GM23248 (cell line): ENCODE data around the gene GTF3C5. TPM values are rescaled to one million over a fixed set of nuclear protein-coding genes. Genes with fewer than 3 reads are reported as not detected.
A peak's percentile ranks its signal among the peaks of the same experiment; 100 is the strongest.
"Not testable (repeated sequence)": the region's sequence is repeated elsewhere in the genome, so short reads cannot be mapped to it uniquely, and the experiment has no call there.

Experiments used
- DNase-seq: peaks from one replicate; pipeline ENCODE4 v3.0.0-alpha.2; 2015
- H2AFZ ChIP-seq: fragments of 200-600 bp; sonication (generic); 2 replicates; pipeline ENCODE4 v1.6.1; 2016; ENCODE audit warnings: antibody characterized with exemption
- H3F3A ChIP-seq: fragments of 200-600 bp; sonication (generic); 2 replicates; pipeline ENCODE4 v1.6.1; 2016; ENCODE audit warnings: mild to moderate bottlenecking, antibody characterized with exemption, mixed run types; ENCODE audit not compliant: insufficient read depth
- H3K27ac ChIP-seq: fragments of 200-600 bp; sonication (generic); 2 replicates; pipeline ENCODE4 v1.5.1; 2016; ENCODE audit warnings: mild to moderate bottlenecking
- H3K27me3 ChIP-seq: fragments of 200-600 bp; sonication (generic); replicated peaks from 2 replicates; pipeline ENCODE4 v1.6.1; 2016; ENCODE audit warnings: mild to moderate bottlenecking; ENCODE audit not compliant: insufficient read depth
- H3K36me3 ChIP-seq: fragments of 200-600 bp; sonication (generic); 2 replicates; pipeline ENCODE4 v1.6.1; 2016; ENCODE audit warnings: low read depth, mild to moderate bottlenecking
- H3K4me1 ChIP-seq: fragments of 200-600 bp; sonication (generic); 2 replicates; pipeline ENCODE4 v1.6.1; 2016; ENCODE audit warnings: mild to moderate bottlenecking; ENCODE audit not compliant: insufficient read depth
- H3K4me2 ChIP-seq: fragments of 200-600 bp; sonication (generic); one replicate; pipeline ENCODE4 v1.6.1; 2016; ENCODE audit warnings: mild to moderate bottlenecking; ENCODE audit not compliant: unreplicated experiment
- H3K4me3 ChIP-seq: fragments of 200-600 bp; sonication (generic); 2 replicates; pipeline ENCODE4 v1.5.1; 2016; ENCODE audit warnings: mild to moderate bottlenecking
- H3K79me2 ChIP-seq: fragments of 200-600 bp; sonication (generic); 2 replicates; pipeline ENCODE4 v1.6.1; 2016; ENCODE audit warnings: mild to moderate bottlenecking; ENCODE audit not compliant: insufficient read depth
- H3K9ac ChIP-seq: fragments of 200-600 bp; sonication (generic); 2 replicates; pipeline ENCODE4 v1.6.1; 2016; ENCODE audit warnings: mild to moderate bottlenecking
- H3K9me2 ChIP-seq: fragments of 200-600 bp; sonication (generic); 2 replicates; pipeline ENCODE4 v1.6.1; 2016; ENCODE audit warnings: mixed run types, mild to moderate bottlenecking, moderate library complexity; ENCODE audit not compliant: insufficient read depth
- H3K9me3 ChIP-seq: fragments of 200-600 bp; sonication (generic); one replicate; pipeline ENCODE4 v1.6.1; 2017; ENCODE audit warnings: low read depth
- H4K20me1 ChIP-seq: fragments of 200-600 bp; sonication (generic); 2 replicates; pipeline ENCODE4 v1.6.0; 2016; ENCODE audit not compliant: insufficient read depth
- EZH2 ChIP-seq: fragments of 200-600 bp; sonication (generic); IDR thresholded peaks from 2 replicates; pipeline ENCODE4 v1.6.1; 2018; ENCODE audit warnings: antibody characterized with exemption, mild to moderate bottlenecking; ENCODE audit not compliant: insufficient read depth, poor library complexity, severe bottlenecking
- EZH2phosphoT487 ChIP-seq: fragments of 200-600 bp; sonication (generic); IDR thresholded peaks from 2 replicates; pipeline ENCODE4 v1.6.1; 2018; ENCODE audit warnings: antibody characterized with exemption, moderate library complexity, mild to moderate bottlenecking, low read depth; ENCODE audit not compliant: insufficient read depth
- WGBS, 2 experiments: methylation state at CpG; one replicate each; pipeline ENCODE4 v1.1.6; 2015 to 2017; ENCODE audit warnings: low lambda C conversion rate in 2 of 2, low coverage in 1 of 2; ENCODE audit errors: missing lambda C conversion rate in 2 of 2; 5-methylcytosine and 5-hydroxymethylcytosine counted together
- in situ Hi-C: fragments of 300-500 bp; cut with MboI; formaldehyde crosslinking; loops from 2 replicates; pipeline ENCODE4 v1.15.0; 2020
- polyA plus RNA-seq: library from polyadenylated mRNA; unstranded; fragments of >200 nt; fragmentation: Nextera tagmentation; extraction: Ambion mirVana; gene quantifications from 2 replicates; pipeline ENCODE4 v1.2.1, GENCODE V29; 2016
- total RNA-seq: library from RNA; depleted of rRNA; stranded (reverse); fragments of >200 nt; shearing (Covaris generic); gene quantifications from 2 replicates; pipeline ENCODE4 v1.2.3, GENCODE V29; 2014

The GTF3C5 gene
- total and polyA plus RNA-seq, 2 experiments from 2014 or later: 33.5 to 40.1 TPM

DNA sequence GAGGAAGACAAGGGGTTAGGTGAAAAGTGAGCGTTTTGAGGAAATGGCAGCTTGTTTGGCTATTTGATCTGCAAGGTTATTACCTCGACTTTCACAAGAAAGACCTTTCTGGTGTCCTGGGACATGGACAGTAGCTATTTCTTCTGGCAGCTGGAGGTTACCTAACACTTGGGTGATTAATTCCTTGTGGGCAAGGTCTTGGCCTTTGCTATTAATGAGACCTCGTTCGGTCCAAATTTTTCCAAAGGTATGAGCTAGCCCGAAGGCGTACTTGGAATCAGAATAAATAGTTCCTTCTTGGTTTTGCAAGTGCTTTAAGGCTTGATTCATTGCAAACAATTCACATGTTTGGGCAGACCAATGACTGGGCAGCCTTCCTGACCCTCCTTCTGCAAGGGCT, 4.9 kb downstream of the GTF3C5 start:
- WGBS, 2 experiments: 85 to 89% methylated on average over 6 of the region's 6 CpGs
- Histone ChIP-seq H2AFZ (no peak overlapping the region), H3F3A (no peaks in the 10 kb centered on the region), H3K4me1 (peaks cover 7% of the 10 kb centered on the region; the same call in 1 of the 2 replicates), H3K27ac (no peak overlapping the region), H3K9me2 (no peaks in the 10 kb centered on the region), H3K36me3 (no peaks in the 10 kb centered on the region), H3K9ac (no peak overlapping the region), H3K9me3 (no peaks in the 10 kb centered on the region), H3K4me2 (no peak overlapping the region), H3K79me2 (peaks cover 99% of the 10 kb centered on the region), H4K20me1 (peaks cover 4% of the 10 kb centered on the region; the same call in 1 of the 2 replicates), H3K27me3 (no peaks in the 10 kb centered on the region), H3K4me3 (no peak overlapping the region)
- in situ Hi-C loops: loop anchor here (25.0 kb wide), 1 partner anchor 452 kb away; the partner anchor contains the start of gene SLC2A6
- TF ChIP-seq EZH2phosphoT487 (no peak), EZH2 (no peak)
- no peak for DNase-seq

- Histone ChIP-seq H3K9ac (no peak overlapping the region), H3F3A (no peaks in the 10 kb centered on the region), H3K4me3 (no peak overlapping the region), H3K4me1 (no peaks in the 10 kb centered on the region), H3K9me3 (no peaks in the 10 kb centered on the region), H3K9me2 (no peaks in the 10 kb centered on the region), H3K4me2 (no peak overlapping the region), H3K27ac (no peak overlapping the region), H3K79me2 (peaks cover 86% of the 10 kb centered on the region), H3K36me3 (peaks cover 7% of the 10 kb centered on the region; the same call in 1 of the 2 replicates), H2AFZ (no peak overlapping the region), H4K20me1 (peaks cover 4% of the 10 kb centered on the region; the same call in 1 of the 2 replicates), H3K27me3 (no peaks in the 10 kb centered on the region)
- TF ChIP-seq EZH2 (no peak), EZH2phosphoT487 (no peak)
- WGBS, 2 experiments: 97 to 98% methylated on average over 20 to 25 of the region's 25 CpGs
- no peak for DNase-seq
- in situ Hi-C loops: loop anchor here (25.0 kb wide), 1 partner anchor 449 kb away; the partner anchor contains the start of gene SLC2A6
These were observed 7.1 kb downstream of the GTF3C5 start for GRCh38 chr9:133037775-133038515.

DNA sequence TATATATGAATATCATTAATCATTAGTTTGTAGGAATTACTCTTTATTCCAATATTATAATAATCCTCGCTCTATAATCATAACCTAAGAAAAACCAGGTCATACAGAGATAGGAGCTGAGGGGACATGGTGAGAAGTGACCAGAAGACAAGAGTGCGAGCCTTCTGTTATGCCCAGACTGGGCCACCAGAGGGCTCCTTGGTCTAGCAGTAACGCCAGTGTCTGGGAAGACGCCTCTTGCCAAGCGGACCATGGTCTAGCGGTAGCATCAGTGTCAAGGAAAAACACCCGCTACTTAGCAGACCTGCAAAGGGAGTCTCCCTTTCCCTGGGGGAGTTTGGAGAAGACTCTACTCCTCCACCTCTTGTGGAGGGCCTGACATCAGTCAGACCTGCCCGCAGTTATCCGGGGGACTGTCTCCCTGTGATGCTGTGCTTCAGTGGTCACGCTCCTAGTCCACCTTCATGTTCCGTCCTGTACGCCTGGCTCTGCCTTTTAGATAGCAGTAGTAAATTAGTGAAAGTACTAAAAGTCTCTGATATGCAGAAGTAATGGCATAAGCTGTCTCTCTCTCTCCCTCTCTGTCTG, 10.2 kb downstream of the GTF3C5 start:
- not testable (repeated sequence) for H3K27ac ChIP-seq, H3K4me3 ChIP-seq, H3F3A ChIP-seq, H3K36me3 ChIP-seq, H3K9ac ChIP-seq, H3K27me3 ChIP-seq, H3K4me2 ChIP-seq, H4K20me1 ChIP-seq, H3K9me2 ChIP-seq, H2AFZ ChIP-seq, H3K4me1 ChIP-seq, H3K9me3 ChIP-seq
- in situ Hi-C loops: loop anchor here (10.0 to 25.0 kb wide), 2 partner anchors 104 to 446 kb away; partner anchors contain the start of gene SLC2A6
- DNase-seq: peak; percentile 61
- 77 to 82% methylated on average over 12 of the region's 12 CpGs for WGBS, 2 experiments
- peaks cover 55% of the 10 kb centered on the region for H3K79me2 ChIP-seq

- H3K27me3 ChIP-seq: no peaks in the 10 kb centered on the region
- H3K9me3 ChIP-seq: no peaks in the 10 kb centered on the region
- H4K20me1 ChIP-seq: peaks cover 4% of the 10 kb centered on the region; the same call in 1 of the 2 replicates
- H3K36me3 ChIP-seq: peaks cover 9% of the 10 kb centered on the region; the same call in 1 of the 2 replicates
- no peak overlapping the region for H2AFZ ChIP-seq
- H3K4me2 ChIP-seq: no peak overlapping the region
- H3K9me2 ChIP-seq: no peaks in the 10 kb centered on the region
- WGBS, 2 experiments: 93 to 94% methylated on average over 9 of the region's 9 CpGs
- H3K4me3 ChIP-seq: no peak overlapping the region
- peaks cover 45% of the 10 kb centered on the region for H3K79me2 ChIP-seq
- TF ChIP-seq EZH2phosphoT487 (no peak), EZH2 (no peak)
- no peak for DNase-seq
- no peak overlapping the region for H3K27ac ChIP-seq
- no peaks in the 10 kb centered on the region for H3F3A ChIP-seq
- in situ Hi-C loops: loop anchor here (10.0 to 25.0 kb wide), 2 partner anchors 103 to 445 kb away; partner anchors contain the start of gene SLC2A6
- H3K9ac ChIP-seq: no peak overlapping the region
- no peaks in the 10 kb centered on the region for H3K4me1 ChIP-seq
These were observed 11.2 kb downstream of the GTF3C5 start for GRCh38 chr9:133041958-133042357.
